ENCODE results near the gene RAD51B.

RAD51B gene

GRCh38 chr14:68492381-68493151, 673.0 kb downstream of the RAD51B start:
- no peak for TF ChIP-seq CTCF (IDR thresholded peaks at IDR 0.05; ENCODE audit: borderline replicate concordance, insufficient read depth, low read depth, low read length)
- H3K4me3 ChIP-seq (ENCODE audit: low read depth, low read length): no peak overlapping the region

- no peak overlapping the region for H3K4me3 ChIP-seq (ENCODE audit: low read depth, low read length)
- no peak for TF ChIP-seq CTCF (IDR thresholded peaks at IDR 0.05; ENCODE audit: borderline replicate concordance, insufficient read depth, low read depth, low read length)
These were observed 673.8 kb downstream of the RAD51B start for GRCh38 chr14:68493152-68493911.

GRCh38 chr14:68495101-68496039, 675.8 kb downstream of the RAD51B start:
- TF ChIP-seq CTCF (IDR thresholded peaks at IDR 0.05; ENCODE audit: borderline replicate concordance, insufficient read depth, low read depth, low read length): no peak
- no peak overlapping the region for H3K4me3 ChIP-seq (ENCODE audit: low read depth, low read length)

- H3K4me3 ChIP-seq (ENCODE audit: low read depth, low read length): no peak overlapping the region
- TF ChIP-seq CTCF (IDR thresholded peaks at IDR 0.05; ENCODE audit: borderline replicate concordance, insufficient read depth, low read depth, low read length): no peak
These were observed 677.4 kb downstream of the RAD51B start for GRCh38 chr14:68497011-68497410.

- no peak for TF ChIP-seq CTCF (IDR thresholded peaks at IDR 0.05; ENCODE audit: borderline replicate concordance, insufficient read depth, low read depth, low read length)
- no peak overlapping the region for H3K4me3 ChIP-seq (ENCODE audit: low read depth, low read length)
These were observed 679.9 kb downstream of the RAD51B start for GRCh38 chr14:68499451-68499850.

- TF ChIP-seq CTCF (IDR thresholded peaks at IDR 0.05; ENCODE audit: borderline replicate concordance, insufficient read depth, low read depth, low read length): no peak
- H3K4me3 ChIP-seq (ENCODE audit: low read depth, low read length): no peak overlapping the region
These were observed 681.6 kb downstream of the RAD51B start for GRCh38 chr14:68501171-68501570.
